Right lobe of liver (tissue), 6 donors: Measurements from ENCODE around the gene PDE7B. TPM values are rescaled to one million over a fixed set of nuclear protein-coding genes. Genes with fewer than 3 reads are reported as not detected.
A peak's percentile ranks its signal among the peaks of the same experiment; 100 is the strongest.

ENCODE experiments used
- ATAC-seq, 4 donors: fragments of 200-7000 bp; cut with Tn5 transposase; one replicate each; pipeline ENCODE4 v1.9.1; 2020; ENCODE audit warnings: mild to moderate bottlenecking in 4 of 4, moderate library complexity in 4 of 4
- DNase-seq, 3 donors: peaks; one replicate each; pipeline ENCODE4 v3.0.0-alpha.2; 2020
- H3K27ac ChIP-seq, 3 donors: fragments of 200-600 bp; one replicate each; pipeline ENCODE4 v1.8.0; 2022
- H3K27me3 ChIP-seq, 2 donors: fragments of 200-600 bp; one replicate each; pipeline ENCODE4 v1.8.0; 2022
- H3K36me3 ChIP-seq, 4 donors: fragments of 200-600 bp; sonication (generic) in 1 of 4; one replicate each; pipeline versions ENCODE4 v1.5.1 to v1.8.0; 2017 to 2022; ENCODE audit warnings: control low read depth in 1 of 4
- H3K4me1 ChIP-seq, 4 donors: fragments of 200-600 bp; sonication (generic) in 1 of 4; one replicate each; pipeline versions ENCODE4 v1.5.1 to v1.8.0; 2017 to 2022; ENCODE audit warnings: control low read depth in 1 of 4
- H3K4me3 ChIP-seq, 3 donors: fragments of 200-600 bp; one replicate each; pipeline ENCODE4 v1.8.0; 2022
- H3K9me3 ChIP-seq, 4 donors: fragments of 200-600 bp; sonication (generic) in 1 of 4; one replicate each; pipeline versions ENCODE4 v1.5.1 to v1.8.0; 2017 to 2022; ENCODE audit warnings: control low read depth in 1 of 4
- CTCF ChIP-seq, 4 donors: fragments of 200-600 bp in 3 of 4; fragments of 450-650 bp in 1 of 4; IDR thresholded peaks; one replicate each; pipeline versions ENCODE4 v1.5.1 to v1.8.0; 2016 to 2022; ENCODE audit warnings: antibody characterized with exemption in 4 of 4, mild to moderate bottlenecking in 2 of 4
- POLR2A ChIP-seq: fragments of 450-650 bp; IDR thresholded peaks from one replicate; pipeline ENCODE4 v1.6.1; 2017; ENCODE audit warnings: antibody characterized with exemption, mild to moderate bottlenecking
- WGBS: methylation state at CpG from one replicate; pipeline ENCODE4 v1.1.6; 2018; ENCODE audit warnings: low coverage, low lambda C conversion rate; ENCODE audit not compliant: insufficient coverage; ENCODE audit errors: missing lambda C conversion rate; 5-methylcytosine and 5-hydroxymethylcytosine counted together
- intact Hi-C, 2 donors: fragments of 100-400 bp; cut with DNase I; formaldehyde crosslinking; loops; one replicate each; pipeline versions ENCODE4 v1.11.2 to v1.14.1; 2022
- total RNA-seq, 6 experiments: library from RNA; depleted of rRNA in 2 of 6; stranded (reverse); fragments of >200 nt in 2 of 6; fragmentation: NEBNext Ultra II Directional in 3 of 6; extraction: Animal tissue kit (Norgen Biotek cat#: 25700) in 3 of 6; gene quantifications; one replicate each; pipeline versions ENCODE4 v1.1.0 to v1.2.4, GENCODE V29; 2016 to 2023
- donor health status: DM: no; HTN: yes; CAD: no.
- donor health status: DM: no; HTN: no; CAD: no.
- donor health status: DM: no; HTN: no; CAD: no.
- donor health status: DM: no; HTN: yes; CAD: no.
- donor health status: DM: no; HTN: yes; CAD: no.

PDE7B gene
- total RNA-seq, 6 experiments from 2014 or later, result 1.1 to 5.1 (median 1.9) TPM

GRCh38 chr6:136088693-136089092, 237.2 kb downstream of the PDE7B start:
- Histone ChIP-seq H3K9me3 (peaks cover 0 to 2% (median 0%) of the 10 kb centered on the region in 4 donors), H3K4me1 (no peaks in the 10 kb centered on the region), H3K27me3 (no peaks in the 10 kb centered on the region), H3K27ac (no peak overlapping the region), H3K36me3 (no peaks in the 10 kb centered on the region), H3K4me3 (no peak overlapping the region)
- intact Hi-C loops, result no loop called here
- DNase-seq, result no peak
- TF ChIP-seq POLR2A (no peak), CTCF (IDR thresholded peaks at IDR 0.05) (no peak)
- WGBS, result 82% methylated on average over 5 of the region's 5 CpGs
- ATAC-seq, result no peak

- intact Hi-C loops, result no loop called here
- no peak overlapping the region for H3K4me3 ChIP-seq
- no peaks in the 10 kb centered on the region for H3K27me3 ChIP-seq
- H3K27ac ChIP-seq, result no peak overlapping the region
- no peak for DNase-seq
- no peak for ATAC-seq
- H3K9me3 ChIP-seq, result peaks cover 0 to 2% (median 0%) of the 10 kb centered on the region in 4 donors
- TF ChIP-seq POLR2A, result no peak
- no peak for TF ChIP-seq CTCF (IDR thresholded peaks at IDR 0.05)
- H3K4me1 ChIP-seq, result no peaks in the 10 kb centered on the region
- 83% methylated on average over 6 of the region's 6 CpGs for WGBS
- no peaks in the 10 kb centered on the region for H3K36me3 ChIP-seq
Observed at GRCh38 chr6:136089876-136090275, 238.4 kb downstream of the PDE7B start.

GRCh38 chr6:136090929-136091328, 239.4 kb downstream of the PDE7B start:
- H3K27me3 ChIP-seq, result no peaks in the 10 kb centered on the region
- peaks cover 0 to 2% (median 0%) of the 10 kb centered on the region in 4 donors for H3K9me3 ChIP-seq
- TF ChIP-seq CTCF (IDR thresholded peaks at IDR 0.05), result no peak
- TF ChIP-seq POLR2A, result no peak
- H3K4me1 ChIP-seq, result no peaks in the 10 kb centered on the region
- 38% methylated on average over 1 of the region's 1 CpG for WGBS
- intact Hi-C loops, result no loop called here
- no peak overlapping the region for H3K27ac ChIP-seq
- DNase-seq (no peak), ATAC-seq (peak in 1 of 4 donors; percentile 88)
- H3K36me3 ChIP-seq, result no peaks in the 10 kb centered on the region
- H3K4me3 ChIP-seq, result no peak overlapping the region

- Histone ChIP-seq H3K9me3 (peaks cover 0 to 2% (median 0%) of the 10 kb centered on the region in 4 donors), H3K27me3 (no peaks in the 10 kb centered on the region), H3K27ac (no peak overlapping the region), H3K4me1 (no peaks in the 10 kb centered on the region), H3K36me3 (no peaks in the 10 kb centered on the region), H3K4me3 (no peak overlapping the region)
- no peak for TF ChIP-seq CTCF (IDR thresholded peaks at IDR 0.05)
- no peak for TF ChIP-seq POLR2A
- WGBS, result 74% methylated on average over 3 of the region's 3 CpGs
- ATAC-seq, result no peak
- intact Hi-C loops, result no loop called here
- no peak for DNase-seq
Observed at GRCh38 chr6:136092897-136093296, 241.4 kb downstream of the PDE7B start.

DNA sequence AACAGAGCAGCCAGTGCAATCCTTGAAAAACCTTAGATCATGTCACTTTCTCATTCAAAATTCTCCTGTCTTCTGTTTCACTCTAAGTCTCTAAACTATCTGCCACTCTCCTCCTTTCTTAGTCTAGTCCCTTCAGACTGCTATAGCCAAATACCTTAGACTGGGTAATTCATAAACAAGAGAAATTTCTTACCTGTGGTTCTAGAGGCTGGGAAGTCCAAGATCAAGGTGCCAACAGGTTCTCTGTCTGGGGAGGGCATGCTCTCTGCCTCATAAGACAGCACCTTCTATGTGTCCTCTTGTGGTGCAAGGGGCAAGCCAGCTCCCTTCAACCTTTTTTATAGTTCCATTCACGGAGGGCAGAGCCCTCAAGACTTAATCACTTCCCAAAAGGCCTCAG, 242.3 kb downstream of the PDE7B start:
- WGBS, result 40% methylated on average over 1 of the region's 1 CpG
- intact Hi-C loops, result no loop called here
- no peak for ATAC-seq

More for the DNA sequence above, 242.3 kb downstream of the PDE7B start:
- Histone ChIP-seq H3K36me3 (no peaks in the 10 kb centered on the region), H3K4me1 (no peaks in the 10 kb centered on the region), H3K27ac (no peak overlapping the region), H3K4me3 (no peak overlapping the region), H3K9me3 (peaks cover 0 to 2% (median 0%) of the 10 kb centered on the region in 4 donors), H3K27me3 (no peaks in the 10 kb centered on the region)
- TF ChIP-seq CTCF (IDR thresholded peaks at IDR 0.05) (no peak), POLR2A (no peak)
- no peak for DNase-seq
